A673 (cell line): ENCODE results near the gene KCNMB1. TPM values are rescaled to one million over a fixed set of nuclear protein-coding genes. Genes with fewer than 3 reads are reported as not detected.
A peak's percentile ranks its signal among the peaks of the same experiment; 100 is the strongest.

Source experiments
- BruUV-seq: library from RNA; stranded (reverse); fragments of 400-500 nt; replicated peaks from 2 replicates; lab custom pipeline; 2021; lab: Mats Ljungman, UMichigan
- CTCF ChIA-PET: fragments of 300-600 bp; sonication (Branson Sonifier 250); formaldehyde crosslinking; loops from one replicate; lab custom pipeline; 2022; ENCODE audit warnings: antibody characterized with exemption; lab: Charles Lee
- POLR2A ChIA-PET: fragments of 300-600 bp; sonication (Branson Sonifier 250); formaldehyde crosslinking; loops from one replicate; lab custom pipeline; 2022; ENCODE audit warnings: antibody characterized with exemption; ENCODE audit not compliant: low non-redundant PET; lab: Charles Lee
- DNase-seq: peaks from one replicate; pipeline ENCODE4 v3.0.0-alpha.2; 2015; ENCODE audit warnings: low spot score
- H3K27ac ChIP-seq: fragments of 200-600 bp; sonication (generic); 2 replicates; pipeline ENCODE4 v1.5.1; 2016; ENCODE audit warnings: mixed run types, low read depth, mild to moderate bottlenecking, mixed read lengths, antibody characterized with exemption, low read length; ENCODE audit not compliant: poor library complexity, severe bottlenecking
- H3K27me3 ChIP-seq: fragments of 200-600 bp; sonication (generic); replicated peaks from 2 replicates; pipeline ENCODE4 v1.6.1; 2017; ENCODE audit warnings: mixed run types, low read depth, mild to moderate bottlenecking, mixed read lengths, antibody characterized with exemption, low read length; ENCODE audit not compliant: insufficient read depth, poor library complexity
- H3K36me3 ChIP-seq: fragments of 200-600 bp; sonication (generic); 2 replicates; pipeline ENCODE4 v1.6.1; 2016; ENCODE audit warnings: mixed run types, mild to moderate bottlenecking, mixed read lengths, antibody characterized with exemption, low read length; ENCODE audit not compliant: insufficient read depth, poor library complexity, severe bottlenecking
- H3K4me1 ChIP-seq: fragments of 200-600 bp; sonication (generic); 2 replicates; pipeline ENCODE4 v1.6.1; 2017; ENCODE audit warnings: mixed run types, mild to moderate bottlenecking, mixed read lengths, antibody characterized with exemption, low read length; ENCODE audit not compliant: insufficient read depth, poor library complexity, severe bottlenecking
- H3K4me3 ChIP-seq: fragments of 200-600 bp; sonication (generic); 2 replicates; pipeline ENCODE4 v1.5.1; 2016; ENCODE audit warnings: low read depth, mixed run types, mild to moderate bottlenecking, mixed read lengths, low read length; ENCODE audit not compliant: poor library complexity, severe bottlenecking
- H3K9me3 ChIP-seq: fragments of 200-600 bp; sonication (generic); 2 replicates; pipeline ENCODE4 v1.6.1; 2016; ENCODE audit warnings: mixed run types, low read depth, mild to moderate bottlenecking, mixed read lengths, antibody characterized with exemption, low read length; ENCODE audit not compliant: poor library complexity, severe bottlenecking
- CTCF ChIP-seq: fragments of 300-800, 200-600 bp; sonication (generic); conservative IDR thresholded peaks from 2 replicates; pipeline ENCODE4 v1.5.1; 2017; ENCODE audit warnings: low read depth, mild to moderate bottlenecking, antibody characterized with exemption, low read length, moderate library complexity, mixed read lengths
- EZH2 ChIP-seq: fragments of 200-600 bp; sonication (generic); IDR thresholded peaks from 2 replicates; pipeline ENCODE4 v1.6.1; 2017; ENCODE audit warnings: borderline replicate concordance, low read depth, mild to moderate bottlenecking, mixed read lengths, antibody characterized with exemption, low read length; ENCODE audit not compliant: poor library complexity, severe bottlenecking
- intact Hi-C: fragments of 100-400 bp; cut with micrococcal nuclease; formaldehyde crosslinking; loops from one replicate; pipeline ENCODE4 v1.10.0; 2022; ENCODE audit not compliant: unreplicated experiment
- total RNA-seq: library from RNA; stranded (reverse); gene quantifications from 2 replicates; pipeline ENCODE4 v1.2.3, GENCODE V29; 2021

The KCNMB1 gene
- total RNA-seq, 1 experiment from 2014 or later: not detected

- BruUV-seq: no TSS peak
- intact Hi-C loops: no loop called here
- POLR2A ChIA-PET: interaction anchor here (1.0 kb wide), 1 partner anchor 17 kb away, joined by 3 read pairs; no protein-coding TSS in a partner anchor
Measured at GRCh38 chr5:170410401-170410800, 21.2 kb upstream of the KCNMB1 start.

GRCh38 chr5:170408877-170409660, 19.9 kb upstream of the KCNMB1 start:
- no peak for TF ChIP-seq CTCF
- no peak for TF ChIP-seq EZH2
- no peaks in the 10 kb centered on the region for H3K9me3 ChIP-seq
- no peak for DNase-seq
- no peak overlapping the region for H3K4me3 ChIP-seq
- ChIA-PET CTCF (no interaction called here), POLR2A (no interaction called here)
- no peak overlapping the region for H3K27ac ChIP-seq
- peaks cover 9% of the 10 kb centered on the region for H3K4me1 ChIP-seq
- intact Hi-C loops: no loop called here
- no TSS peak for BruUV-seq
- no peaks in the 10 kb centered on the region for H3K36me3 ChIP-seq
- no peaks in the 10 kb centered on the region for H3K27me3 ChIP-seq

More at GRCh38 chr5:170410401-170410800, 21.2 kb upstream of the KCNMB1 start:
- no peak for DNase-seq
- no peak overlapping the region for H3K27ac ChIP-seq
- no peaks in the 10 kb centered on the region for H3K9me3 ChIP-seq
- CTCF ChIA-PET: interaction anchor here (0.6 kb wide), 1 partner anchor 300 kb away, joined by 3 read pairs; no protein-coding TSS in a partner anchor
- no peak for TF ChIP-seq CTCF
- no peaks in the 10 kb centered on the region for H3K27me3 ChIP-seq
- H3K4me3 ChIP-seq: no peak overlapping the region
- H3K36me3 ChIP-seq: no peaks in the 10 kb centered on the region
- H3K4me1 ChIP-seq: peaks cover 9% of the 10 kb centered on the region

GRCh38 chr5:170408226-170408625, 19.1 kb upstream of the KCNMB1 start:
- ChIA-PET POLR2A (no interaction called here), CTCF (no interaction called here)
- DNase-seq: peak; percentile 41
- Histone ChIP-seq H3K36me3 (no peaks in the 10 kb centered on the region), H3K27me3 (no peaks in the 10 kb centered on the region), H3K27ac (no peak overlapping the region), H3K4me3 (no peak overlapping the region), H3K4me1 (peaks cover 9% of the 10 kb centered on the region), H3K9me3 (no peaks in the 10 kb centered on the region)
- intact Hi-C loops: no loop called here
- TF ChIP-seq EZH2 (no peak), CTCF (no peak)
- BruUV-seq: no TSS peak
